ENCODE results near the gene CA10.

Gene CA10

GRCh38 chr17:51911237-51911636 is 247.3 kb downstream of the CA10 start:
- TF ChIP-seq CTCF (conservative IDR thresholded peaks at IDR 0.05): no peak
- H3K27ac ChIP-seq: no peak overlapping the region

GRCh38 chr17:51909971-51910370 is 248.5 kb downstream of the CA10 start:
- TF ChIP-seq CTCF (conservative IDR thresholded peaks at IDR 0.05): no peak

GRCh38 chr17:51908841-51909537 is 249.5 kb downstream of the CA10 start:
- H3K27ac ChIP-seq: no peak overlapping the region
- TF ChIP-seq CTCF (conservative IDR thresholded peaks at IDR 0.05): no peak

More at GRCh38 chr17:51909971-51910370, 248.5 kb downstream of the CA10 start:
- no peak overlapping the region for H3K27ac ChIP-seq

- TF ChIP-seq CTCF (conservative IDR thresholded peaks at IDR 0.05): no peak
- H3K27ac ChIP-seq: no peak overlapping the region
Measured at GRCh38 chr17:51907041-51907440, 251.5 kb downstream of the CA10 start.

- no peak overlapping the region for H3K27ac ChIP-seq
- no peak for TF ChIP-seq CTCF (conservative IDR thresholded peaks at IDR 0.05)
Measured at GRCh38 chr17:51904379-51904778, 254.1 kb downstream of the CA10 start.

- H3K27ac ChIP-seq: no peak overlapping the region
- TF ChIP-seq CTCF (conservative IDR thresholded peaks at IDR 0.05): no peak
Measured at GRCh38 chr17:51901242-51901641, 257.3 kb downstream of the CA10 start.

- no peak overlapping the region for H3K27ac ChIP-seq
- no peak for TF ChIP-seq CTCF (conservative IDR thresholded peaks at IDR 0.05)
Measured at GRCh38 chr17:51891936-51892335, 266.6 kb downstream of the CA10 start.

Measured in VCaP (cell line).